ENCODE data around the gene PDIA5. TPM values are rescaled to one million over a fixed set of nuclear protein-coding genes. Genes with fewer than 3 reads are reported as not detected.

Gene PDIA5
- polyA plus RNA-seq, 1 donor from 2014 or later: 1.4 TPM

DNA sequence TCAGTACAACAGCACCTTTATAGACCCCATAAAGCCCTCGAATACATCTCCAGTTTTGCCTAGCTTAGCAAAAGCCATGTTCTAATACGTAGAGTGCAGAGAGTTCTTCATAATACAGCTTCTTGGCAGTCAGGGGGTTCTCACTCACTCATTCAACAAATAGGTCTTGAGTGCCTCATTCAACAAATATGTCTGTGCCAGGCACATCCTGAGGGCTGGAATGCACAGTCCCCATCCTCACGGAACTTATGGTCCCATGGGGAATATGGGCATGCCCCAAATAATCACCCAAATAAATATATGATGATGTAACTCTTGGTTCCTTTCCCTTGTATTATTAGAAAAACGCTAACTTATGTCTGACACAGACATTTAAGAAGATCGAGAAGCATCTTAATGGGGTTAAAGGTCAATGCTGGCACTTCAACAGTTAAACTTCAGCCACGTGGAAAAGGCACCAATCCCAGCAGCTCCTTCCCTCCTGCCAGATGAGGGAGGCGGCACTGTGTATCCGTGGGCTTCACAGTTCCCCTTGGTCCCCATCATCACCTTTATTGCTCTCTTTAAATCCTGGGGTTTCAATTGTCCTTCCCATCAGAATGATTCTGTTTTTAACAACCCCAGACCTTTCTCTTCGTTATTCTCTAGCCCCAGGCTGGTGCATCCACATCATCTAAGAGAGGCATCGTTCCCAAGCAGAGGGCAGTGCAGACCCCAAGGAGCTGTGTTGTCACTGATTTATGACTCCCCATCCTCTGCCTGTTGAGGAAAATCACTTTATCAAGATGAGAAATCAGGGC, 20.4 kb upstream of the PDIA5 start:
- no peak overlapping the region for H3K9ac ChIP-seq (ENCODE audit: low read length)
- no peaks in the 10 kb centered on the region for H3F3A ChIP-seq (ENCODE audit: insufficient read depth, low read length, poor library complexity, severe bottlenecking)
- no peaks in the 10 kb centered on the region for H3K36me3 ChIP-seq (ENCODE audit: insufficient read depth, low read length)
- H4K20me1 ChIP-seq (ENCODE audit: insufficient read depth): no peaks in the 10 kb centered on the region
- H3K9me3 ChIP-seq (ENCODE audit: low read length): no peaks in the 10 kb centered on the region
- H3K27ac ChIP-seq (ENCODE audit: low read length): no peak overlapping the region
- TF ChIP-seq, protein P1, sequence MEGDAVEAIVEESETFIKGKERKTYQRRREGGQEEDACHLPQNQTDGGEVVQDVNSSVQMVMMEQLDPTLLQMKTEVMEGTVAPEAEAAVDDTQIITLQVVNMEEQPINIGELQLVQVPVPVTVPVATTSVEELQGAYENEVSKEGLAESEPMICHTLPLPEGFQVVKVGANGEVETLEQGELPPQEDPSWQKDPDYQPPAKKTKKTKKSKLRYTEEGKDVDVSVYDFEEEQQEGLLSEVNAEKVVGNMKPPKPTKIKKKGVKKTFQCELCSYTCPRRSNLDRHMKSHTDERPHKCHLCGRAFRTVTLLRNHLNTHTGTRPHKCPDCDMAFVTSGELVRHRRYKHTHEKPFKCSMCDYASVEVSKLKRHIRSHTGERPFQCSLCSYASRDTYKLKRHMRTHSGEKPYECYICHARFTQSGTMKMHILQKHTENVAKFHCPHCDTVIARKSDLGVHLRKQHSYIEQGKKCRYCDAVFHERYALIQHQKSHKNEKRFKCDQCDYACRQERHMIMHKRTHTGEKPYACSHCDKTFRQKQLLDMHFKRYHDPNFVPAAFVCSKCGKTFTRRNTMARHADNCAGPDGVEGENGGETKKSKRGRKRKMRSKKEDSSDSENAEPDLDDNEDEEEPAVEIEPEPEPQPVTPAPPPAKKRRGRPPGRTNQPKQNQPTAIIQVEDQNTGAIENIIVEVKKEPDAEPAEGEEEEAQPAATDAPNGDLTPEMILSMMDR (IDR thresholded peaks at IDR 0.05; ENCODE audit: poor library complexity, severe bottlenecking): no peak
- TF ChIP-seq EP300 (conservative IDR thresholded peaks at IDR 0.05; ENCODE audit: poor library complexity, severe bottlenecking): no peak
- no peak for TF ChIP-seq REST (IDR thresholded peaks at IDR 0.05; ENCODE audit: borderline replicate concordance)
- no peak for TF ChIP-seq TAF1 (IDR thresholded peaks at IDR 0.05; ENCODE audit: low read depth)
- TF ChIP-seq MXI1 (conservative IDR thresholded peaks at IDR 0.05; ENCODE audit: poor library complexity, severe bottlenecking): no peak
- TF ChIP-seq SMC3 (conservative IDR thresholded peaks at IDR 0.05; ENCODE audit: poor library complexity): no peak
- TF ChIP-seq POLR2AphosphoS5 (IDR thresholded peaks at IDR 0.05): no peak
- TF ChIP-seq RAD21 (conservative IDR thresholded peaks at IDR 0.05): no peak
- H3K27me3 ChIP-seq (ENCODE audit: insufficient read depth, low read depth, low read length): no peaks in the 10 kb centered on the region
- no peak overlapping the region for H3K4me3 ChIP-seq (ENCODE audit: low read length)
- H3K79me2 ChIP-seq (replicated peaks; ENCODE audit: insufficient read depth, low read length): no peaks in the 10 kb centered on the region
- H3K9me2 ChIP-seq (ENCODE audit: insufficient read depth, low read length): no peaks in the 10 kb centered on the region
- no peak overlapping the region for H2AFZ ChIP-seq (ENCODE audit: low read depth, low read length)
- no peak overlapping the region for H3K4me2 ChIP-seq (ENCODE audit: low read length)

DNA sequence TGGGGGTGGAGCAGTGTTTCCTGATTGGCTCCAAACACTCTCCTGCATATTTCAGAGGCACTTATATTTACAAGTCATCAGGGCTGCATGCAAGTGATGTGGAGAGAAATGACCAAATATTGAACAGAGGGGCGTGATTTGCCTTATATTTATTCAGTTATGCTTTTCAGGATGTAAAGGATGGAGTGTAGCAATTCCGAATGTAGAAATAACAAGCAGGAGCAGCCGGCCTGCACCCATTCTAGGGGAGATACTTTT, 19.8 kb upstream of the PDIA5 start:
- no peaks in the 10 kb centered on the region for H3K9me2 ChIP-seq (ENCODE audit: insufficient read depth, low read length)
- no peaks in the 10 kb centered on the region for H3K9me3 ChIP-seq (ENCODE audit: low read length)
- H4K20me1 ChIP-seq (ENCODE audit: insufficient read depth): no peaks in the 10 kb centered on the region
- H3K9ac ChIP-seq (ENCODE audit: low read length): no peak overlapping the region
- H3K79me2 ChIP-seq (replicated peaks; ENCODE audit: insufficient read depth, low read length): no peaks in the 10 kb centered on the region
- no peaks in the 10 kb centered on the region for H3K36me3 ChIP-seq (ENCODE audit: insufficient read depth, low read length)
- no peak overlapping the region for H2AFZ ChIP-seq (ENCODE audit: low read depth, low read length)
- TF ChIP-seq, protein P1 (IDR thresholded peaks at IDR 0.05; ENCODE audit: poor library complexity, severe bottlenecking): no peak
- TF ChIP-seq MXI1 (conservative IDR thresholded peaks at IDR 0.05; ENCODE audit: poor library complexity, severe bottlenecking) (no peak), TAF1 (IDR thresholded peaks at IDR 0.05; ENCODE audit: low read depth) (no peak), RAD21 (conservative IDR thresholded peaks at IDR 0.05) (no peak), EP300 (conservative IDR thresholded peaks at IDR 0.05; ENCODE audit: poor library complexity, severe bottlenecking) (no peak), REST (IDR thresholded peaks at IDR 0.05; ENCODE audit: borderline replicate concordance) (no peak), SMC3 (conservative IDR thresholded peaks at IDR 0.05; ENCODE audit: poor library complexity) (no peak), POLR2AphosphoS5 (IDR thresholded peaks at IDR 0.05) (no peak), EZH2 (IDR thresholded peaks at IDR 0.05; ENCODE audit: borderline replicate concordance, insufficient read depth, low read length, poor library complexity, severe bottlenecking) (no peak)
- H3K4me3 ChIP-seq (ENCODE audit: low read length): no peak overlapping the region
- H3K27me3 ChIP-seq (ENCODE audit: insufficient read depth, low read depth, low read length): no peaks in the 10 kb centered on the region
- H3F3A ChIP-seq (ENCODE audit: insufficient read depth, low read length, poor library complexity, severe bottlenecking): no peaks in the 10 kb centered on the region
- no peak overlapping the region for H3K4me2 ChIP-seq (ENCODE audit: low read length)
- no peak overlapping the region for H3K27ac ChIP-seq (ENCODE audit: low read length)
